Globus pallidus (tissue), 1 donor: ENCODE data around the gene SLC35F4.
A peak's percentile ranks its signal among the peaks of the same experiment; 100 is the strongest.
"Not testable (repeated sequence)": the region's sequence is repeated elsewhere in the genome, so short reads cannot be mapped to it uniquely, and the experiment has no call there.

ENCODE experiments used
- DNase-seq: peaks from one replicate; pipeline ENCODE4 v3.0.0-alpha.2; 2015; ENCODE audit warnings: low spot score

SLC35F4 gene

DNA sequence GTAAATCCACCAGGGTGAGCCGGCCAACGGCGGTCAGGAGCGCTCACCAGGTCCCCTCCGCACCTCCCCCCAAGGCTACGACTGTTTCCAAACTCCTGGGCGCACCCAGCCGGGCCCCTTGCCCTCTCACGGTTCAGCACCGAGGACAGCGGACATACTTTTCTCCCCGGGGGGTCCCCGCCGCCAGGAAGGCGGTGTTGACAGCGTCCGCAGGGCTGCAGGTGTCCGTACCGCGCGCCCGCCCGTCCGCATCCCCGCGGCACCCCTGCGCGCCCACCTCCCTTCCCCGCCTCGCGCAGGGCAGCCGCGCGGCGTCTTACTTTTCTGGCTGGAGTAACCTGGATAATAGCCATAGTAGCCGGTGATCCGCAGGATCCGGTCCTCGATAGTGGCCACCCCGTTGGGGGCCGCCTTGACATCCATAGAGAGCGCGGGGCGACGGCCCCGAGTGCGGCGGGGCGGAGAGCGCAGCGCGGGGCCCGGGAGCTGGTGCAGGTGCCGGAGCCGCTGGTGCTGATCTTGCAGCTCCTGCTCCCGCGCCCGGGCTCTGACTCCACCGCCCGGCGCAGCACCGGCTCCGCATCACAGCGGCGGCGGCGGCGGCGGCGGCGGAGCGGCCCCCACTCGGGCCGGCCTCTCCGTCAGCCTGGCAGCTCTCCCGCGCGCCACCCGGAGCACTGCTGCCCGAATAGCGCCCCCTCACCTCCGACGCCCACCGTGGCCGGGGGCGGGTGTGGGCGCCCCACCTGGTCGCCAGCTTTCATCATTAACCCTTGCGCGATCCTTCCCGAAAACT is at the start of gene SLC35F4:
SLC35F4 (minus strand) TSS at position 690 of the 796 bp plus-strand sequence.
- no peak for DNase-seq

DNA sequence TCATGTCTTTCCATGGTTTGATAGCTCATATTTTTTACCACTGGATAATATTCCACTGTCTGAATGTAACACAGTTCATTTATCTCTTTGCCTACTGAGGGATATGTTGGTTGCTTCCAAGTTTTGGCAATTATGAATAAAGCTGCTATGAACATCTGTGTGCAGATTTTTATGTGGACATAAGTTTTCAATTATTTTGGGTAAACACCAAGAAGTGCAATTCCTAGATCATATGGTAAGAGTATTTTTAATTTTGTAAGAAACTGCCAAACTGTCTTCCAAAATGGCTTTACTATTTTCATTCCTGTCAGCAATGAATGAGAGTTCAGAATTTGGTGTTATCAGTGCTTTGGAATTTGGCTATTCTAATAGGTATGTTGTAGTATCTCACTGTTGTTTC is 43.7 kb upstream of the SLC35F4 start:
- no peak for DNase-seq

DNA sequence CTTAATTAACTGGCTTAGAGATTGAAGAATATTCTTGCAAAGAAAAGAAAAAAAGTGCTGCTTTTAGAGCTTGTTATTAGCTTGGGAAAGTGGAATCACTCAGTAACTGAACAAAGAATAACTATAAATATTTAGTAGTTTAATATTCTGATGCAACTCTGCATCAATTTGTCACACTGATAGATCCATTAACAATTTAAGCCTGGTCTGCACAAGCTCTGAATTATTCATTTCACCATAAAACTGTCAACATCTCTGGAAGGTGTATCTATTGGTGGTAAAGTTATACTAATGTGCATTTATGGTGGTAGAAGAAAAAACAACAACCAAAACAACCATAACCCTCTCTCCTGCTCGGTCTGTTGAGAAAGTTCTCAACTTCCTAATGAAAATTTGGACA is 38.1 kb upstream of the SLC35F4 start:
- no peak for DNase-seq

DNA sequence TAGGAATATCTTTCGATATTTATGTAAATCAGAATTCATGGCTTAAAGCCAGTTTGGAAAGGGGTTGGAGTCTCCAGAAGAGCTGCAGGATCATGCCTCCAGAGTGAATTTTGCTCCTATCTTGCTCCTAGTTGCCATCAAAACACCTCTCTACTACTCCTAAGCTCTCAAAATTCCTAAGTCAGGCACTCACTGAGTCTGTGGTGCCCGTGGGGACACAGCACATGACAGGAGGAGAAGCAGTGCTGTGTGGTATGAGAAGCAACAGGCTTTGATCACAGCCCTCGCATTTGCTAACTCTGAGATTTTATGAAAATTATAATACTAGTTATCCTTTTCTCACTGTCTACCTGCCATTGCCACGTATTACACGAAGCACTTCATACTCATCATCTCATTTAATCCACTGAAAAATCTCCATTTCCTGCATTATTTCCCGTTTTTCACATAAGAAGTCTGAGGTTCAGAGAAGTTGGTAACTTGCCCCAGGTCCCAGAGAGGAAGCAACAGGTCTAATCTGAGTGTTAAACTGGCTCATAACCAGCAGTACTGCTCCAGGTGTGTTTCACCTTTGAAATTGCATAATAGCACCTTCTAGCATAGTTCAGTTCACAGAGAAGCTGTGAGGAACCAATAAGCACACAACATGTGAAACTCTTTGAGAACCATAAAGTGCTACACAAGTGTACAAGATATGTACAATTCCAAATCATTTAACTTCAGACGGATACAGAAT is 33.1 kb upstream of the SLC35F4 start:
- DNase-seq: no peak

DNA sequence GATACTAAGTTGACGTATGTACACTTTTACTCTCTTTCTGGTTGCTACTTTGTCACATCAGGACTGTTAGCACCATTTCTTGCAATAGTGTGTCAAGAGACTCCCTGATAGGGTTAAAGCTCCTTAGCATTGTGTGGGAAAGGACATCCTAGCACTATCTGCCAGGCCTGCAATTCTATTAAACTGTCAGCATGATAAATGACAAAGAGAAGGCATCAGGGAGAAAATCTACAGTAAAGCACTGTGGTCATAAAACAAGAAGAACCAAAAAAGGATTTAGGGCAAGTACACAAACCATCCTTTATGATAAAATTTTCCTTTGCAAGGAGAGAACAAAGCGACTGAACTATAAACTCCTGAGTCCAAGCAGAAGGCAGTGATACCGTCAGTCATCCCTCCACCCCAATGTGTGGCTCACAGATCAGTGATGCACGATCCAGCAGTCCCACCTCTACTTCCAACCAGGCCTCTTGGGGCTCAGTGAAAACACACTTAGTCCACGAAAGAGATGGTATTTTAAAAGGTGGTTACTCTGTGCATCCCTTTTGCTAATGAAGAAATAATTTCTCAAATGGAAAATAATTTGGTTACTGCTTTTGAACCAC is 31.4 kb upstream of the SLC35F4 start:
- DNase-seq: no peak

DNA sequence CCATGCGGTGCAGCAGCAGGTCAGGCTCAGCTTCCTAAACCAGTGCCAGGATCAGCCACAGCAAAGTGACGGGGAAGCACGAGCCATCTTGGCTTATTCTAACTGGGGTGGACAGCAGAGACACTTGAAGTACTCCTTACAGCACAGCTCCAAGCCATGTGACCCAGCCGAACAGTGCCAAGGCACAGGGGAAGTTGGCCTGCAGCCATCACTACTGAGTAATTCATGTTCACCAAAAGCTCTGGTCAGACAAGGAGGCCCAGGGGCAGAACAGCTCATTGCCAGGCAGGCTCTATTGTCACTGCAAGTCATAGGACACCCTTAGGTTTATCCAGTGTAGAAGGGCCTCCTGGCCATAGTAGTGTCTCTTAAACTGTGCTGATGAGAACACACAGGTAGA is 23.4 kb upstream of the SLC35F4 start:
- DNase-seq: peak; percentile 14

DNA sequence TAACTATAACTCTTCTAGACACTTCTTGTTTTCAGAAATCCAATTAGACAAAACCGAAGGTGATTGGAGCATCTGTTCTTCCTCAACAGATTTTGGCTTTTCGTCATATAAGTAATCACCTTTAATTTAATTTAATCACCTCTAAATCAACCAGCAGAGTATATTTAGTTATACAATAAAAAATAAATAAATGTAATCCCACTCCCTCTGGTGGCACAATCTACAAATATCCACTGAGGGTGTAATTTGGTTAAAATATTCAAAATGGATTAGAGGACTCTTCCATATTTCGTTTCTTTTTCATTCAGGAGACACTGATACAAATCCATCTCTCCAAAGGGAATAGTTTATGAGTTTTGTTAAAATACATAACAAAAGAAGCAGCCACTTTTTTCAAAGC is 18.3 kb upstream of the SLC35F4 start:
- DNase-seq: no peak

DNA sequence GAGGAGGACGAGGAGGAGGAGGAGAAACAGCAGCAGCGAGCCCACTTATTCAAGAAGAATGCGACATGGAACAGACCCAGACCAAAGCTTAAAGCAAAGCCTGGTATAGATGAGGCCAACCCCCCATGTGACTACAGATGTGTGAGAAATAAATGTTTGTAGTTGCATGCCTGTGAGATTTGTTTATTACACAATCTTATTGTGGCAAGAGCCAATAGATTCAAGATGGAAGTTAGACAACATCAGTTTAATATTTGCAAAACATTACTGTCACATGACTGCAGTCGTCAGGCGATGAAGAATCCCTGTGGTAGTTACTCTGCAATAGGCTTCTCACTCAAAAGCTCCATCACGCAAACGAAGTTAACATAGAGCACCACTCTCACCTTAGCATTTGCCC is 17.2 kb upstream of the SLC35F4 start:
- no peak for DNase-seq

DNA sequence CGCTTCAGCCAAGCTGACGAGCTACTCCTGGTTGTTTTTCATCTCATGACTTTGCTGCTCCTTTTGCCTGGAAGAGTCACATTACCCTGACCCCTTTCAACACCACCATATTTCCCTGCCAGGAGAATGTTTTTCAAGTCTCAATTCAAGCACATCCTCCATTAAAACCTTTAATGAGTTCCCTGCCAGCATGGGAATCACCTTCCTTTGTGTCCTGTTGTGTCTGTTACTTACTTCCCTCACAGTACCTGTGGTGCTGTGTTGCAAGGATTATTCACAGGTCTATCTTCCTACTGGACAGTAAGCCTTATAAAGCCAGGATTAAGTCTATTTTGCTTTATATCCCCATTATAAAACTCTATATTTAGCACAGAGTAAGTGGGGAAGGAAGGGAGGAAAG is 13.6 kb upstream of the SLC35F4 start:
- no peak for DNase-seq

DNA sequence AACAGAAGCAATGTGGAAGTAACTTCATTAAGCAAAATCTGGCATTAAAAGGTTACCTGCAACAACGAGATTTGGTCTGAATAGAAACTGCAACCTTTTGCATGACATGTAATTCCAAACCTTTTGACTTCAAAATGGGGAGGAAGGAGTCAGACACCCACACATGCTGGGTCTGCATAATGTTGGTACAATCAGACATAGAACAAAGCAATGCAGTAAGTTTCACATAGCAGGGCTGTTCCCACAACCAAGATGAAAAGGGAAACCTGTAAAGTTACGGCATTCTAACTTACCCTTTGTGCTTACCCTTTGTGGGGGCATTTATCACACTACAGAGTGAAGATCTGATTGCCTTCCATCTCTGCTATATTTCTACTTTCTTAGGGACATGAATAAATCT is 10.1 kb upstream of the SLC35F4 start:
- DNase-seq: no peak

DNA sequence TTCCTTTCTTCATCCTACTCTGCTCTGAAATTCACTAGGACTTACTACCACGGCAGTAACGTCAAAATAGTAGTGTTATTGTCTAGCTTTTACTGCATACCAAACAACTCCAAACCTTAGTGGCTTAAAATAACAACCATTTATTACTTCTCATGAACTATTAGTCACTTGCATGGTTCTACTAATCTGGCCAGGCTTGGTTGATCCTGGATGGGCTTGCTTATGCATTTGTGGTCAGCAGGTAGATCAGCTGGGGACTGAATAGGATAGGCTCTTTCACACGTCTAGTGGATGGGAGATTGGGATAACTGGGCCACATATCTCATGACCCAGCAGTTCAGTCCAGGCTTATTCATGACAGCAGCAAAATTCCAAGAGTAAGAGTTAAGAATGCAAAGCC is 9.4 kb upstream of the SLC35F4 start:
- DNase-seq: no peak

DNA sequence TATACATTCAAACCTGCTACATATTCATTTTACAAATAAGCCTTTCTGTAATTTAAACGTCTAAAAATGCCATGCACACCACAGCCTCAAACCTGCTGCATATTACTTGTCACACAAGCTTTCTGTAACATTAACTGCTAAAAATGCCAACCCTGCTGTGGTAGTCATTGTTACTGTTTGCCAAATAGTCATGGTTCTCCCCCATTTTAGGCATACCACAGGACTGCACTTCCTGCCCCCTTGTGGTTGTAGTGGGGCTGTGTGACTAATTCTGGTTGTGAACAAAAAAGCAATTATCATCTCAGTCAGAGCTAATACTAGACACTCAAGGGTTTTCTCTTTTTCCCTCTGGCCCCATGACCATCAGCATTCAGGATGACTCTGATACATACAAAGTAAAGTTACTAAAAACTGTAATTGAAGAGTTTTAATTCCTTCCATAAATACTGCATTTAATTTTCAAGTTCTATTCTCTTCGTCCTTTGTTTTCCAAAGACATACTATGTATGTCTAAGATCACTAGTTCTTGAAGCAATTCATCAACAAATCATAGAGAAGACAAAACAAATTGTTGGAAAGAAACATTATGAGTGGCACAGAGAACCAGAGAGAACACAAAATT is 5.7 kb upstream of the SLC35F4 start:
- peak; percentile 7 for DNase-seq

DNA sequence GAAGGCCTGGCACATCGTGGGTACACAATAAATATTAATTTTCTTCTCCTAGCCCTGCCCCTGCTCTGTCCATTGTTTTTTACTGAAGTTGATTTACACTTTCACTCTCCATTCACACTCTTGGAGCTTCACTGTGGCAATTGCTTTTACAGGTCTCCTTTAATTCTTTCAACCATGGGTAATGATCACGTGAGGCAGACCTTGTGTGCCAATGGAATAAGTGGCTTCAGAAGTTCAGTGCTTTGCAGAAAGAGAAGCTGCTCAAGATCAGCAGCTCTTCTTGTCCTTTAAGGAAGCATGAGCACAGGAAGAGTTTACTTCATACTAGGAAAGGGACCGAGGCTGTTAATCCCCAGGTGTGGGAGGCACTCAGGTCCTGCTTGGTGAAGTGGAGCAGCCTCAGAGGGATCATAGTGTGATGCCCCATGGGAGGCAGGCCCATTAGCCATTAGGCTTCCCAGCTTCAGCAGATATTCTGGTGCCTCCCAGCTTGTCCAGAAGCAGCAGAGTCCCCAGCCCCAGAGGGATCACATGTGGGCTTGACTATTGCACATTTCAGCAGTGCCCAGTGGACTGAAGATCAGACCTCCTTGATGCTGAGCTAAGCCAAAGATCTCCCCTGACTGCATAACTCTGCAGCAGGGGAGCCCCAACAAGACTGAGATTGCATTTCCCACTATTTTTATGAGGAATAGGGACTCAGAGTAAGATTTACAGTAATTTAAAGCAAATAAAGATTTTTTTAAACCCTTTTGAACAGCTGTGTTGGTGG is 5.0 kb upstream of the SLC35F4 start:
- no peak for DNase-seq

DNA sequence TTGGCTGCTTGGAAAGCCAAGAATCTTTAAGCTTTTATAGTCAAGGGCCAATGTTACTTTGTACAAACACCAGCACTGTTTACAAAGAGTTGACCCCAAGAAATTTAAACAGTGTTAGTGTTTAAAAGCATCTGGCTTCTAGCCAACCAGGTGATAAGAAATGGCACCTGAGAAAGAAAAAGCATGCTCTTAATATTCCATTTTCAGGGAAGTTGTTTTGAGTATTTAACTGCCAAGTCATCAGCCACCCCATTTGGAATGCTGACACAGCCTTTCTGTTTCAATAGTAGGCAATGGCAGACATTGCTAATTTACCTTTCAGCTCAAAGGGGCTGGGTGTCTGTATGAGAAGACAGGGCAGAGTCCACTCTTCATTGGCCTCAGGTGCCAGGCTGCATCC is 3.7 kb upstream of the SLC35F4 start:
- no peak for DNase-seq

DNA sequence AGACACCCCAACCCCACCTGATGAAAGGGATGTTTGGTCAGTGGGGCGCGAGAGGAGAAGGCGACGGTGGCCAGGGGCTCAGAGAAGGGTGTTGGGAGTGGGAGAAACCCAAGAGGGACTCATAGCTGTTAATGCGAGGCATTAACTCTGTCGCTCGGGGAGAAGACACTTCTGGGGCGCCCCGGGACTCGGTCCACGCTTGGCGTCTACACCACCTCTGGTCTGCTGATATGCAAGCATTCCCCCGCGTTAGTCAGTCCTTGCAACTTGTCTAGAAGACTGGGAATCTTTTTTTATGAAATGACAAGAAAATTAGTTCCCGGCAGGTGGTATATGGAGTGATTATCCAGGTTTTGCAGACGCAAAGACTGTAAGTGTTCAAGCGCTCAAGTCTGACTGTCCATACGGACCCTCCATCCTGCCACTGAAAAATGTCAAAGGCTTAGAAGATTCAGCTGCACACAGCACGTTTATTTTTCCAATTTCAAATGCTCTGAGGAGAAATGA is 360 bp upstream of the SLC35F4 start:
- DNase-seq: no peak

DNA sequence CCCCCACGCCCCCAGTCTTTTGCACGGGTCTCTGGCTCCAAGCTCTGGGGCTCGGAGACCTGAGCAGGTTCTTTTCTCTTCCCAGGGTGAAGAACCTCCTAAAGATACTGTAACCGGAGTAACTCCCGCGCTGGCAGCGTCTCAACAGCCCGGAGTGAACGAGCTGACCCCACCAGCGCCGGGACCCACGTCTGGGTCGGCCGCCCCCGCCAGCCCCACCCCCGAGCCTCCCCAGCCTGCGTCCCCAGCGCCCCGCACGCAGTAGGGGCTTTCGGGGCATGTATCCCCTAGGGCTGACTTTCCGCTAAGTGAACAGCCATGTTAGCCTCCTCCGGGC is 858 bp downstream of the SLC35F4 start:
- no peak for DNase-seq

DNA sequence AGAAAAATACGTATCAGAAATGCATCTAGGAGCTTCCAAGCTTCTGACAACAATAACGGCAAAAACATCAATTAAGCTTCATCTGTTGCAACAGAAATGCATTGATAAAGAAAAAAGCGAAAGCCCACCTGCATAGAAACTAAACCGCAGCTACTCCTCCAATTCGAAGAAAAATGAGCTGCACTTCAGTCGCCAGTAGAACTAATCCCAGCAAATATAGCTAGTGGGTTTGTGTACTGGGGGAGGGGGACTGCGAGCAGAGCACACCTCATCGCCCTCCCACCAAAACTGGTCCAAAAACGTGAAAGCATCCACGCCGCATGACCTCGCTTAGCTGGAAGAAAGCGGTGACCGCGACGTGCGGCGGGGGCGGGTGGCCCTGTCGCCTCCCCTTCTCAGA is 1.2 kb downstream of the SLC35F4 start:
- DNase-seq: no peak

DNA sequence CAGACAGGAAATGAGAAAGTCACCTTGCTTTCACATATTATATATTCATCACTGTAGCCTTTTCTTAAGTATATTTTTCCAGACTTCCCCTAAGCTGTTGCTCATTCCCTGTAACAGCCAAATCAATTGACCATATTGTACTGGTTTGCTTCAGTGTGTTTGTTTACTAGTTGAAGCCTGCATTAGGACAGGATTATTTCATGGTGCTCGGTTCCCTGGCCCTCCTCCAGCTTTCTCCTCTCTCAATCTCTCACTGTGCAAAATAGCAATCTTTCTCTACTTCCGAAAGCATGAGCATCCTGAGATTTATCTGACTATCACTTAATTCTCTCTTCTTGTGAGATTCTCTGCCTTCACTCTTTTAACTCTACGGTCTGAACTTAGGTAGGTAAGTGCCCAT is 2.4 kb downstream of the SLC35F4 start:
- DNase-seq: no peak

DNA sequence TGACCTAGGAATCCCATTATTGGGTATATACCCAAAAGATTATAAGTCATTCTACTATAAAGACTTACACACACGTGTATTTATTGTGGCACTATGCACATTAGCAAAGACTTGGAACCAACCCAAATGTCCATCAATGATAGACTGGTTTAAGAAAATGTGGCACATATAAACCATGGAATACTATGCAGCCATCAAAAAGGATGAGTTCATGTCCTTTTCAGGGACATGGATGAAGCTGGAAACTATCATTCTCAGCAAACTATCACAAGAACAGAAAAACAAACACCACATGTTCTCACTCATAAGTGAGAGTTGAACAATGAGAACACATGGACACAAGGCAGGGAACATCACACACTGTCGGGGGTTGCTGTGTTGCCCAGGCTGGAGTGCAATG is 10.2 kb downstream of the SLC35F4 start:
- not testable (repeated sequence) for DNase-seq

DNA sequence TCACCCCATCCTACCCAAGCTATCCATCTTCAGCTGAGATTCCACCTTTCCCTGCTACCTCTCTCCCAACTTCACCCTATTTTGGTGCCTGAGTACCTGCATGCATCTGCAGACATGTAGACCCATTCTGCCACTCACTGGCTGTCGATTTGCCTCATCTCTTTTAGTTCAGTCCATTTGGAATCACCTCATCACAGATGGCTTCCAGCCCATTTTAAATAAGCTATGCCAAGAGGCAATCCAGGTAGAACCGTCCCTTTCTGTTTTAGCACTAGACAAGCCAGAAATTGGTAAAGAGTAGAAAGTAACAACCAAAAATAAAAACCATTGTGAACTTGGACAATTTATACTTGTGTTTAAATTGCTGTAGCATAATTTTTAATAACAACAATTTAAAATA is 11.3 kb downstream of the SLC35F4 start:
- no peak for DNase-seq

DNA sequence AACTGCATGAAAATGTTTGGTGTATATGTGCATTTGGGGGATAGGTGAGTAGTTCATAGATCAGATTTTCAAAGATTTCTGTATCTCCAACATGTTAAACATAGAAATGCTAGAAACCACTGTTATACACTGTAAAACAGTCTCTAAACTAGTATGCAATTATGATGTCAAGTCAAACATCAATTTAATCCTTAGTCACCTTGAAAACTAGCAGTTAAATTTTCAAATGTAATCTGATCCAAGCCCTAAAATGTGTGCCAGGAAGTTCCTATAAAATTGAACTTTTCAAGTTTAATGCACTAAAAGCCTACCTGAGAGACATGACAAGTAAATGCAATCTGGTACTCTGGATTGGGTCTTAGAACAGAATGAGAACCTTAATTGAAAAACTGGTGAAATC is 14.5 kb downstream of the SLC35F4 start:
- DNase-seq: no peak

DNA sequence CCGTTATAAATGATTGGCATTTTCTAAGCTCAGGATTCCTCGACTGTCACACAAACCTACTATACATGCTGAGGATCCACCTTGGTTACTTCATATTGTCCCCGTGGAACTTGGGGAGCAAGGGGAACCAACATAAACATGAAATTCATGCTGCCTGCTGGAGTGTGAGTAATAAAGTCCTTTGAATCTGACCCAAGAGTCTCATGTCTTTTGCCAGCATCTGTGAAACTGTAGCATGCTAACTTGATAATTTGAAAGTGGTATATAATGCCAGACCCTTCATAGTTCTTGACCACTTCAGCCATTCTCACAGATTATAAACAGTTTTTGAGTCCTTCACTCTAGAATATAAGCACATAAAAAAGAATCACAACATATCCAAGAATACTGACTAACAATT is 17.1 kb downstream of the SLC35F4 start:
- DNase-seq: no peak
